GM19372 (cell line): Measurements from ENCODE around the gene ZHX3.

ENCODE experiments used
- ATAC-seq: cut with Tn5 transposase; IDR thresholded peaks from one replicate; pipeline ENCODE4 v1.9.1; 2021; ENCODE audit warnings: mild to moderate bottlenecking, low read depth, moderate library complexity; ENCODE audit not compliant: unreplicated experiment

Gene ZHX3

DNA sequence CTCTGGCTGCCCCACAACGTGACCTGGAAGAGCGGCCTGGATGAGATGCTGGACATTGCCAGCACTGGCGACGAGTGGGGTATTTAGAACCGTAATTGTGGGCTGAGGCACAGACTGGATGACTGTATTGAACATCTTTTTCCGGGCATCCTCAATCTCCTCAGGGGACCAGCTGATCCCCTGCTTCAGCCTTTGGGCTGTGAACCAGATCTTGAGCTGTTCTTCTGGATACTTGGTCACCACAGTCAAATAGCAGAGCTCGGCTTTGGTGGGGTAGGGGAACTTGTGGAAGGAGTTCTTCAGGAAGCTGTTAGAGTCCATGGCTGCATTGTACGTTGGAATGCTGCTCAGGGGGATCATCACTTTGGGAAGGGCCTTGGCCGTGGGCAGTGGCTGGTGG, 113.9 kb downstream of the ZHX3 start:
- no peak for ATAC-seq

DNA sequence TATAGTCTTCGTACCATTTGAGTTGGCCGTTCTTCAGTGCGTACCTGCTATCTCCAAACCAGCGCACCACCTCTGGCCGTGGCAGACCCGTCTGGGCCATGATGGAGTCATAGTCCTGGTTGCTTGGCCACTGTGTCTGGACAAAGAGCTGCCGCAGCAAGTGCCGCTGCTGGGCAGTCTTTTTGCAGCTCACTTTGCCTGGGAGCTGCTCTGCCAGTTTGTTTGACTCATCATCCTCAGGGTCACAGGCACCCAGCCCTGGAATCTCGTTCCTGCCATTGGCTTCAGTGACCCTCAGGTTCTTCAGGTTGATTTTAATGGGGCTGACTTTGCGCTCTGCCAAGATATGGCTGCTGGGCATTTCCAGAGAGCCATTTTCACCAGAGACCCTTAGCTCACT, 115.1 kb downstream of the ZHX3 start:
- no peak for ATAC-seq

DNA sequence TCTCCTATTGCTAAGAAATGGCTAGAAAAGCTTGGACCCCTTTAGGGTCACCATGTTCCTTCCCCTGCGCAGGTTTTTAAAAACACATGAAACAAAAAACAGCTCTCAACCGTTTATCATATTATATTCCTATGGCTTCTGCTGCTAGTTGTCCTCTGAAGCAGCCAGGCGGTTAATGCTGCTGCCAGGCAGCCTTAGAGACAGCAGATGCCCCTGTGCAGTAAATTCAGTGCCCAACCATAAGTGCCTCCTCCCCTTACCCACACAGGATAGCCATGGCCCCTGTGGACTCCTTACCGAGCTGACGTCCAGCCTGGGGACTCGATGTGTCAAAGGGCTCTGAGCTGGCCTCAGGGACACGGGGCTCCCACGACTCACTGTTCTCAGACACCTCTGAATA, 115.8 kb downstream of the ZHX3 start:
- no peak for ATAC-seq

DNA sequence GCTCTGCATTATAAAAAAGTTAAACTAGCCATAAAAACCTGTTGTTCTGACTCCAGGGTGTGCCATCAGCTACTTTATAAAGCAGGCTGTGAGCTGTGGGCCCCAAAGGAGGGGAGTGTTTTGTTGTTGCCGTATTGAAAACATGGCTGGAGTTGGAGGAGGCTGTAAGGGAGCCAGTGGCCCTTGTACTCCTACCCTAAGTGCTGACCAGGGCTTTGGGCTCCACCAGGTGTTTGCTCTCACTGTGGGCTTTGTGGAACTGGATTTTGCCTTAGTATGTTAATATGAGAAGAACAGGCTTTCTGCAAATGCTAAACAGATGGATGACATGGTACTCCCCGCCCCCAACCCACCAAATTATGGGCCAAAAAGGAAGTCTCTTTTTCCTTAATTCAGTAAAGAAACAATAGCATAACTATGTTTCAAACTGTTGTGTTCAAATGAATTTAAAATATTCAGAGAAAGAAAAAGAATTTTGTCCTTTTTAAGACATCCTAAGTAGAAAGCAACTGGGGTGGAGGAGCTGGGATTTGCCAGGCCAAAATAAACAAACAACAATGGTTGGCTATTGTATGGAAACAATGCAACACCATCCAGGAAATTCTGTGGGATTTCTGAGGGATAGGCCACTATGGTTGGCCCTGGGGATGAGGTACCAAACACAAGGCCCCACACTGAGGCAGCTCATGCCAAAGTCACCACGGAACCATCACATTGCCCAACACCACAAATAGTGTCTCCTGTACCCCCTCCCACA, 116.9 kb downstream of the ZHX3 start:
- no peak for ATAC-seq

DNA sequence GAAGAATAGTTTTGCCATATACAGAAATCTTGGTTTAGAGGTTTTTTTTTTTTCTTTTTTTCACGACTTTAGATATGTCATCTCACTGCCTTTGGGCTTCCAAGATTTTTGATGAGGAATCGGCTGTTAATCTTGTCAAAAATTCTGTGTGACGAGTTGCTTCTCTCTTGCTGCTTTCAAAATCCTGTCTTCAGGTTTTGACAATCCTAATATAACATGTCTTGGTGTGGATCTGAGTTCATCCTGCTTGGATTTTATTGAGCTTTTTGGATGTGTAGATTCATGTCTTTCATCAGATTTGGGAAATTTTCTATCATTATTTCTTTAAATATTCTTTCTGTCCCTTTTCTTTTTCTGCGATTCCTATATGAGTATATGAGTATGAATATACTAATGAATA, 119.1 kb downstream of the ZHX3 start:
- no peak for ATAC-seq

DNA sequence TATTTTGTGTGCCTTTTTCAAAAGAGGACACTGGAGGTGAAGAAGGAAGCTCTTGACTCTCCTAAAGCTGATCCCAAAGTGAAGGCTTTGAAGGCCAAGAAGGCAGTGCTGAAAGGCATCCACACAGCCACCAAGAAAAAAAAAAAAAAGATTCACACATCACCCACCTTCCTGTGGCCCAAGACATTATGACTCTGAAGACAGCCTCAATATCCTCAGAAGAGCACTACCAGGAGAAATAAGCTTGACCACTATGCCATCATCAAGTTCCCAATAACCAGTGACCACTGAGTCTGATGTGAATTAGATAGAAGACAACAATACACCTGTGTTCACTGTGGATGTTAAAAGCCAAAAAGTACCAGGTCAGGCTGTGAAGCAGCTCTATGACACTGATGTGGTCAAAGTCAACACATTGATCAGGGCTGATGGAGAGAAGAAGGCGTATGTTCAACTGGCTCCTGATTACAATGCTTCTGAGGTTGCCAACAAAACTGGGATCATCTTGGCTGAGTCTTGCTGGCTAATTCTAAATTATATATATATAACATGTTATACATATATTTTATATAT, 120.8 kb downstream of the ZHX3 start:
- ATAC-seq: no peak

GRCh38 chr20:41192575-41192974, 125.0 kb downstream of the ZHX3 start:
- no peak for ATAC-seq

DNA sequence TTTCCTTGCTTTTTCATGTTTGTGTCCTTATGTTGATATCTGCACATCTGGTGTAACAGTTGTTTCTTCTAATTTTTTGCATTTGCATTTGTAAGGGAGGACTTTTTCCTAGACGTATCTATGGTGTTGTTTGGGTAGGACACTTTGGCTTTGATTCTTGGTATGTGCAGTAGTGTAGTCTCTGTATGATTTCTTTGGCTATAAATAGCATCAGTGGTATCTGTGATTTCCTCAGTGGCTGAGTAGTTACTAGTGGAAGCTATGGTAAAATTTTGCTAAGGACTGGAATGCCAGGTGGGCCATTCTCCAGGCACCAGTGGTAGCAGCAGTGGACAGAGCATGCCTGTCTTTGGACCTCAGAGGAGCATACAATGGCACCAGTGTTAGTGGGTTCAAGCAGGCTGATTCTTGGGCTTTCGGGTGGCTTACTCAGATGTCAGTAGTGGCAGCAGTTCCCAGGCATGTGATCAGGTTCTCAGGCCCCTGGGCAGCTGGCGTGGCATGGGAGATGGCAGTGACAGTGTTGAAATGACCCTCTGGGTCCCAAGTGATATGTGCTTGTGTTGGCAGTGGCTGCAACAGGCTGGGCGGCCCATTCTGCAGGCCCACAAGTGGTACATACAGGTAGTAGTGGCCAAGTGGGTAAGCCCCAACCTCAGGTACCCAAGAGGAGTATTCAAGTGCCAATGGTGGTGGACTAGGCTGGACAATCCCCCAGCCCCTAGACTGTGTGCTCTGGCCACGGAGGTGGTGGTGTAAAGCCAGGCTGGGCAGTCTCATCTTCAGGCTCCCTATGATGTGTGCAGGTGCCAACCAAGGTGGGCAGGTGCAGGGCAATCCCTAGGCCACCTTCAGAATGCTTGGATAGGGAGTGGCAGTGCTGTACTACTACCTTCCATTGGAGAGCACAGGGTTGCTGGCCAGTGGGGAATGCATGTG, 125.7 kb downstream of the ZHX3 start:
- no peak for ATAC-seq

- ATAC-seq: no peak
These were observed 129.9 kb downstream of the ZHX3 start for GRCh38 chr20:41187668-41188067.

DNA sequence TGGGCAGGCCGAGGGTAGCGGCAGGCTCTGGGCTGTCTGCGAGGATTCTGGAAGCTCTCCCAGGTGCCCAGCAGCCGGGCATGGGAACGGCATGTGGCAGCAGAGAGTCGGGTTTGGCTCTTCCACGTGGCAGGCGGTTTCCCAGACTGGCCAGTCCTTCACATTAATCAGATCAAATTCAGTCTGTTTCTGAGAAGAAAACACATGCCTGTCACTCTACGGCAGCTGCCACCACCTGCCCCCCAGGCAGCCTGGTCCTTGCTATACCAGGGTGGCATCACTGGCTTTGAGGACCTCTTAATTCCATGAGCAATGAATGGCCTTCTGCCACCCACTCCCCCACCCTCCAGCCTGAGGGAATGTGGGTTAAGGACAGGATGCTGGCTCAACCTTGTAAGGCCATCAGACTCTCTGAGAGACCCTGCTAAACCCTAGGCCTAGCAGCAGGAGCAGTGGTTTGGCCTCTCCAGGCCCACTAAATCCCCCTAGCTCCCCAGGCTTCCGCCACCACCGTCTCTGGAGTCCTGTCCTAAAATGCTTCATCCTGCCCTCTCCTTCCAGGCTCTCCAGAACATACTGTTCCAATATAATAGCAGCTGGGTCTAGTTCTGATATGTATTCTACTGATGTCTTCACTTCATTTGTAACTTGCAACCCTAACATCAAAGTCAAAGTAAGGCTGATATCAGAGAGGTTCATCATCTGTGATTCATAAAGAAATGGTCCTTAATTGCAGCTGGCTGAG, 132.3 kb downstream of the ZHX3 start:
- no peak for ATAC-seq

- ATAC-seq: no peak
These were observed 133.7 kb downstream of the ZHX3 start for GRCh38 chr20:41183831-41184230.

GRCh38 chr20:41183391-41183790, 134.1 kb downstream of the ZHX3 start:
- no peak for ATAC-seq

DNA sequence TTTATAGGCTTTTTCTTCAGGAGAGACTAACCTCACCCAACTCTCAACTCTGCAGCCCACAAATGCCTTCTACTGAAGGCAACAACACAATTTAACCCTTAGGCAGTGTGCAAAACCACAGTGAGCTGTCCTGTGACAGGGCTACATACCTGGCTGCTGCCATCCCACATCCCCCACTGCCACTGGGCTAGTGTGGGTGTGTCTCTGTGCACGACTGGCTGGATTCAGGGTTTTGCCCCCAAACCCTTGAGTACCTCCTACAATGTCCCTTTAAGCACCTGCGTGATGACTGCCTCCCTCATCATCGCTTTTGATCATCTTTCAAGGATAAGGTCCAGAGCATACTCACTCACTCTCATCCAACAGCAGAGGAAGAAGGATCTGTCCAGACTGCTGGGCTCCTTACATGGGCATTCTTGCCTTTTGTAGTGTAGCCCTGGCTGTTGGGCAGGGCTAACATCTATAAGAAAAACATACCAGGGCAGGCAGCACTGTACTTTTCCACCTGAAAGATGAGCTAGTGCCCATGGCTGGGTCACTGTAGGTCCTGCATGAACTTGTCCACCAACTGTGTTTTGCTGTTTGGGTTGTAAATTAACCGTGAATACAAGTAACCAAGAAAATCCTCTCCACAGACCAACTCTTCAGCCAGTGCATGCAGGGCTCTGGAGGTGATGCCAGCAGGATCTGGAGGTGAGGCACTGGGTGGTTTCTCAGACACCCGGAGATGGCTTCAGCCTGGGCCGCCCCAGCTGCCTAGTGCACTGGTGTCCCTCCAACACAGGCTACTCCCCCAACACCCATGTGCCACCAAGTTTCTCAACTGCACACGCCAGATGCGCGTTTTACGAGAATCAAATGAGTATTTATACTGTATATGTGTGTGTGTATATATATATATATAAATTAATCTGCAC, 135.0 kb downstream of the ZHX3 start:
- ATAC-seq: no peak

DNA sequence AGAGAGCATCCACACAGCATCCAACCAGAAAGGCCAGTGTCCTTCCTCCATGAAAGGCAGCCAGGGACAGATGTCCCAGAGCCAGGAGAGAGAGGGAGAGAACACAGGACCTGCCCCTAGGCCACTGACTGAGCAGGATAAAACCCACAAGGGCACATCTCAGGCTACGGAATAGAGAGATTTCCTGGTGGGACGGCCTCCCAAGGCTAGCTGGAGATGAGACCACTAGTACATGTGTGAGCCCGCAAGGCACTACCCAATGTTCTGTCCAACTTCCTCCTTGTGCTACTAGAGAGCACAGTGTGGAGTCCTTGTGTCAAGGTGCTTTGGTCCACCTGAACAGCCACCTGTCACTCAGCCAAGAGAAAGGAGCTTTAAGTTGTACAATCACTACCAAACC, 136.0 kb downstream of the ZHX3 start:
- no peak for ATAC-seq

GRCh38 chr20:41180599-41181333, 136.8 kb downstream of the ZHX3 start:
- ATAC-seq: no peak

GRCh38 chr20:41179961-41180360, 137.6 kb downstream of the ZHX3 start:
- ATAC-seq: no peak

DNA sequence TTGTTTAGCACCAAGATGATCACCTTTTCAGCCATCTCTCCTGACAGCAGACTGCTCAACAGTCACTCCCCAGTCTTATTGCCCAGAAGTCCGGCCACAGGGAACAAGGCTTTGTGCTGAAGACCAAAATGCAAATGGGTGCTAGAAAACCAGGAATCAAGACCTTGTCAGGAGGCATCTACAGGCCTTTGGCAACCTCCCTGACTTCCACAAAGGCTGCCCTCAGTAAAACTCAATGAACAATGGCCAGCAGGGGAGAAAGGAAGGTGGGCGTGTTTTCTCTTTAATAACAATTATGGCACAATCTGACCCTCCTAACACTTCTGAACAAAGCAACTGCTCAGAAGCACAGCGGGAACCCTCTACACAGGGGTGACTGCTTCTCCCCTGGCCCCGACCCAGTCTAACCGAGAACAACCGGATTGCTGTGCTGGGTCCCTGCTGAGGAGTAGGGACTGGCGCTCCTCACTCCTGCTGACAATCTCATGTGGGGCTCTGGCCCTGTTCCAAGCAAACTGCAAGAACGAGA, 138.6 kb downstream of the ZHX3 start:
- ATAC-seq: no peak

DNA sequence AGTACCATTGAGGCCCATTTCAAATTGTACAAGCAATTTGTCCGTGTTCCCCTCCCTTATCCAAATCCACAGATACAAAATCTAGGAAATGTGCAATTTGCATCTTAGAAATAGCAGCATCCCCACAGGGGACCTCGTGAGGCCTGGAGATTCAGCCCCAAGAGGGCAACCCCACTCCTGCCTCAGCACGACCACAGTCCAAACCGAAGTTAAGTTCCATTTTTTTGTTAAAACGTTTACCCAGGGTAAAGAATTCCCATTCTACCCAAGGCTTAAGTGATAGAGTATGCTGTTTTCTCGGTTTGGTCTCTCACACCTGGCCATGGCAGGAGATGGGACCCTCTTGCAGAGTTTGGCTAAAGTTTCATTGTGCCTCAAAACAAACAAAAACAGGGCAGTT, 139.0 kb downstream of the ZHX3 start:
- no peak for ATAC-seq

GRCh38 chr20:41177636-41178035, 139.9 kb downstream of the ZHX3 start:
- no peak for ATAC-seq
